ENCODE results near the gene B4GALNT3.
"Not testable (repeated sequence)": the region's sequence is repeated elsewhere in the genome, so short reads cannot be mapped to it uniquely, and the experiment has no call there.

The B4GALNT3 gene

GRCh38 chr12:459430-460258 is at the start of gene B4GALNT3:
Gene B4GALNT3 (plus strand): TSS chr12:459939. CDS start chr12:460377, 438 bp downstream.
- Histone ChIP-seq H3K4me3 (ENCODE audit: low read length) (peak within 1 kb of the TSS; percentile 56), H3K9me3 (ENCODE audit: control insufficient read depth, insufficient read depth, low read length) (no peaks in the 10 kb centered on the region), H3K36me3 (ENCODE audit: control insufficient read depth, insufficient read depth, low read length) (no peaks in the 10 kb centered on the region), H3K4me1 (ENCODE audit: control insufficient read depth, insufficient read depth, low read length) (no peaks in the 10 kb centered on the region), H3K27ac (ENCODE audit: low read length) (no peak within 1 kb of the TSS), H3K27me3 (ENCODE audit: control insufficient read depth, insufficient read depth, low read length) (no peaks in the 10 kb centered on the region; the same call in 1 of the 2 replicates)
- no CpG with 5 or more reads among the region's 82 CpGs for WGBS (ENCODE audit: insufficient coverage, insufficient read length)
- DNase-seq (ENCODE audit: low read depth, low spot score): no peak

- peaks cover 32% of the 10 kb centered on the region for H3K36me3 ChIP-seq (ENCODE audit: control insufficient read depth, insufficient read depth, low read length)
- no peaks in the 10 kb centered on the region for H3K4me1 ChIP-seq (ENCODE audit: control insufficient read depth, insufficient read depth, low read length)
- H3K27ac ChIP-seq (ENCODE audit: low read length): no peak overlapping the region
- WGBS (ENCODE audit: insufficient coverage, insufficient read length): no CpG with 5 or more reads among the region's 2 CpGs
- H3K4me3 ChIP-seq (ENCODE audit: low read length): no peak overlapping the region
- no peaks in the 10 kb centered on the region for H3K27me3 ChIP-seq (ENCODE audit: control insufficient read depth, insufficient read depth, low read length)
- no peaks in the 10 kb centered on the region for H3K9me3 ChIP-seq (ENCODE audit: control insufficient read depth, insufficient read depth, low read length)
- DNase-seq (ENCODE audit: low read depth, low spot score): no peak
Measured at GRCh38 chr12:414859-415258, 44.9 kb upstream of the B4GALNT3 start.

GRCh38 chr12:418432-418831 is 41.3 kb upstream of the B4GALNT3 start:
- no peaks in the 10 kb centered on the region for H3K9me3 ChIP-seq (ENCODE audit: control insufficient read depth, insufficient read depth, low read length)
- no peak overlapping the region for H3K4me3 ChIP-seq (ENCODE audit: low read length)
- H3K4me1 ChIP-seq (ENCODE audit: control insufficient read depth, insufficient read depth, low read length): no peaks in the 10 kb centered on the region
- no peak overlapping the region for H3K27ac ChIP-seq (ENCODE audit: low read length)
- peaks cover 35% of the 10 kb centered on the region for H3K36me3 ChIP-seq (ENCODE audit: control insufficient read depth, insufficient read depth, low read length)
- DNase-seq (ENCODE audit: low read depth, low spot score): no peak
- no CpG with 5 or more reads among the region's 6 CpGs for WGBS (ENCODE audit: insufficient coverage, insufficient read length)
- no peaks in the 10 kb centered on the region for H3K27me3 ChIP-seq (ENCODE audit: control insufficient read depth, insufficient read depth, low read length)

GRCh38 chr12:422526-422925 is 37.2 kb upstream of the B4GALNT3 start:
- no peaks in the 10 kb centered on the region for H3K27me3 ChIP-seq (ENCODE audit: control insufficient read depth, insufficient read depth, low read length)
- DNase-seq (ENCODE audit: low read depth, low spot score): no peak
- peaks cover 32% of the 10 kb centered on the region for H3K36me3 ChIP-seq (ENCODE audit: control insufficient read depth, insufficient read depth, low read length)
- no CpG with 5 or more reads among the region's 3 CpGs for WGBS (ENCODE audit: insufficient coverage, insufficient read length)
- H3K4me3 ChIP-seq (ENCODE audit: low read length): no peak overlapping the region
- H3K4me1 ChIP-seq (ENCODE audit: control insufficient read depth, insufficient read depth, low read length): no peaks in the 10 kb centered on the region
- no peaks in the 10 kb centered on the region for H3K9me3 ChIP-seq (ENCODE audit: control insufficient read depth, insufficient read depth, low read length)
- H3K27ac ChIP-seq (ENCODE audit: low read length): no peak overlapping the region

GRCh38 chr12:435737-436136 is 24.0 kb upstream of the B4GALNT3 start:
- WGBS (ENCODE audit: insufficient coverage, insufficient read length): no CpG with 5 or more reads among the region's 2 CpGs
- not testable (repeated sequence) for DNase-seq (ENCODE audit: low read depth, low spot score); H3K27ac ChIP-seq (ENCODE audit: low read length); H3K4me3 ChIP-seq (ENCODE audit: low read length); H3K4me1 ChIP-seq (ENCODE audit: control insufficient read depth, insufficient read depth, low read length); H3K9me3 ChIP-seq (ENCODE audit: control insufficient read depth, insufficient read depth, low read length); H3K27me3 ChIP-seq (ENCODE audit: control insufficient read depth, insufficient read depth, low read length)
- peaks cover 15% of the 10 kb centered on the region; the same call in 1 of the 2 replicates for H3K36me3 ChIP-seq (ENCODE audit: control insufficient read depth, insufficient read depth, low read length)

GRCh38 chr12:442235-442884 is 17.4 kb upstream of the B4GALNT3 start:
- H3K27ac ChIP-seq (ENCODE audit: low read length): no peak overlapping the region
- no peak for DNase-seq (ENCODE audit: low read depth, low spot score)
- WGBS (ENCODE audit: insufficient coverage, insufficient read length): no CpG with 5 or more reads among the region's 16 CpGs
- H3K27me3 ChIP-seq (ENCODE audit: control insufficient read depth, insufficient read depth, low read length): no peaks in the 10 kb centered on the region
- H3K9me3 ChIP-seq (ENCODE audit: control insufficient read depth, insufficient read depth, low read length): no peaks in the 10 kb centered on the region
- H3K4me3 ChIP-seq (ENCODE audit: low read length): no peak overlapping the region
- peaks cover 13% of the 10 kb centered on the region; the same call in 1 of the 2 replicates for H3K36me3 ChIP-seq (ENCODE audit: control insufficient read depth, insufficient read depth, low read length)
- no peaks in the 10 kb centered on the region for H3K4me1 ChIP-seq (ENCODE audit: control insufficient read depth, insufficient read depth, low read length)

GRCh38 chr12:447141-447540 is 12.6 kb upstream of the B4GALNT3 start:
- H3K36me3 ChIP-seq (ENCODE audit: control insufficient read depth, insufficient read depth, low read length): no peaks in the 10 kb centered on the region
- no peak overlapping the region for H3K4me3 ChIP-seq (ENCODE audit: low read length)
- no peak overlapping the region for H3K27ac ChIP-seq (ENCODE audit: low read length)
- H3K9me3 ChIP-seq (ENCODE audit: control insufficient read depth, insufficient read depth, low read length): no peaks in the 10 kb centered on the region
- no CpG with 5 or more reads among the region's 1 CpG for WGBS (ENCODE audit: insufficient coverage, insufficient read length)
- DNase-seq (ENCODE audit: low read depth, low spot score): no peak
- no peaks in the 10 kb centered on the region for H3K27me3 ChIP-seq (ENCODE audit: control insufficient read depth, insufficient read depth, low read length)
- H3K4me1 ChIP-seq (ENCODE audit: control insufficient read depth, insufficient read depth, low read length): no peaks in the 10 kb centered on the region

- Histone ChIP-seq H3K4me1 (ENCODE audit: control insufficient read depth, insufficient read depth, low read length) (no peaks in the 10 kb centered on the region), H3K27ac (ENCODE audit: low read length) (no peak overlapping the region), H3K4me3 (ENCODE audit: low read length) (no peak overlapping the region), H3K36me3 (ENCODE audit: control insufficient read depth, insufficient read depth, low read length) (no peaks in the 10 kb centered on the region), H3K27me3 (ENCODE audit: control insufficient read depth, insufficient read depth, low read length) (no peaks in the 10 kb centered on the region), H3K9me3 (ENCODE audit: control insufficient read depth, insufficient read depth, low read length) (peaks cover 2% of the 10 kb centered on the region)
- no peak for DNase-seq (ENCODE audit: low read depth, low spot score)
- WGBS (ENCODE audit: insufficient coverage, insufficient read length): no CpG with 5 or more reads among the region's 4 CpGs
Measured at GRCh38 chr12:449203-449602, 10.5 kb upstream of the B4GALNT3 start.

- no peak for DNase-seq (ENCODE audit: low read depth, low spot score)
- no peaks in the 10 kb centered on the region for H3K27me3 ChIP-seq (ENCODE audit: control insufficient read depth, insufficient read depth, low read length)
- no CpG with 5 or more reads among the region's 3 CpGs for WGBS (ENCODE audit: insufficient coverage, insufficient read length)
Measured at GRCh38 chr12:450438-450837, 9.3 kb upstream of the B4GALNT3 start.

GRCh38 chr12:452667-453210 is 7.0 kb upstream of the B4GALNT3 start:
- H3K27ac ChIP-seq (ENCODE audit: low read length): no peak overlapping the region
- no peaks in the 10 kb centered on the region for H3K4me1 ChIP-seq (ENCODE audit: control insufficient read depth, insufficient read depth, low read length)
- H3K27me3 ChIP-seq (ENCODE audit: control insufficient read depth, insufficient read depth, low read length): no peaks in the 10 kb centered on the region
- no peaks in the 10 kb centered on the region for H3K36me3 ChIP-seq (ENCODE audit: control insufficient read depth, insufficient read depth, low read length)
- H3K9me3 ChIP-seq (ENCODE audit: control insufficient read depth, insufficient read depth, low read length): peaks cover 2% of the 10 kb centered on the region
- no peak for DNase-seq (ENCODE audit: low read depth, low spot score)
- H3K4me3 ChIP-seq (ENCODE audit: low read length): no peak overlapping the region
- WGBS (ENCODE audit: insufficient coverage, insufficient read length): no CpG with 5 or more reads among the region's 25 CpGs

More at GRCh38 chr12:450438-450837, 9.3 kb upstream of the B4GALNT3 start:
- no peak overlapping the region for H3K4me3 ChIP-seq (ENCODE audit: low read length)
- peaks cover 2% of the 10 kb centered on the region for H3K9me3 ChIP-seq (ENCODE audit: control insufficient read depth, insufficient read depth, low read length)
- H3K4me1 ChIP-seq (ENCODE audit: control insufficient read depth, insufficient read depth, low read length): no peaks in the 10 kb centered on the region
- H3K36me3 ChIP-seq (ENCODE audit: control insufficient read depth, insufficient read depth, low read length): no peaks in the 10 kb centered on the region
- H3K27ac ChIP-seq (ENCODE audit: low read length): no peak overlapping the region
